ENCODE results near the gene SLC25A17. TPM values are rescaled to one million over a fixed set of nuclear protein-coding genes. Genes with fewer than 3 reads are reported as not detected.

Gene SLC25A17
- total RNA-seq, 4 donors from 2014 or later: 5.7 to 17.0 (median 12.2) TPM

GRCh38 chr22:40805699-40806203 lies 13.4 kb downstream of the SLC25A17 start:
- no peaks in the 10 kb centered on the region for H3K36me3 ChIP-seq
- ATAC-seq: no peak
- no peak for TF ChIP-seq CTCF (IDR thresholded peaks at IDR 0.05)
- no peak for TF ChIP-seq POLR2AphosphoS5 (IDR thresholded peaks at IDR 0.05)
- TF ChIP-seq EP300 (IDR thresholded peaks at IDR 0.05): no peak
- TF ChIP-seq POLR2A (IDR thresholded peaks at IDR 0.05): no peak
- WGBS, 2 donors (ENCODE audit: low coverage in 1 of 2): 96 to 100% methylated on average over 3 of the region's 3 CpGs
- H3K9me3 ChIP-seq: no peaks in the 10 kb centered on the region
- H3K27me3 ChIP-seq: no peaks in the 10 kb centered on the region
- H3K27ac ChIP-seq: no peak overlapping the region
- peaks cover 0 to 6% (median 0%) of the 10 kb centered on the region in 3 donors for H3K4me1 ChIP-seq
- no peak overlapping the region for H3K4me3 ChIP-seq

- H3K36me3 ChIP-seq: no peaks in the 10 kb centered on the region
- no peak overlapping the region for H3K4me3 ChIP-seq
- peaks cover 0 to 6% (median 0%) of the 10 kb centered on the region in 3 donors for H3K4me1 ChIP-seq
- ATAC-seq: no peak
- no peak overlapping the region for H3K27ac ChIP-seq
- no peaks in the 10 kb centered on the region for H3K9me3 ChIP-seq
- H3K27me3 ChIP-seq: no peaks in the 10 kb centered on the region
- no peak for TF ChIP-seq EP300 (IDR thresholded peaks at IDR 0.05)
- no peak for TF ChIP-seq POLR2AphosphoS5 (IDR thresholded peaks at IDR 0.05)
- no peak for TF ChIP-seq POLR2A (IDR thresholded peaks at IDR 0.05)
- TF ChIP-seq CTCF (IDR thresholded peaks at IDR 0.05): no peak
- 90 to 91% methylated on average over 2 to 4 of the region's 4 CpGs for WGBS, 2 donors (ENCODE audit: low coverage in 1 of 2)
These were observed 13.9 kb downstream of the SLC25A17 start for GRCh38 chr22:40805239-40805638.

- TF ChIP-seq EP300 (IDR thresholded peaks at IDR 0.05): no peak
- no peak for TF ChIP-seq POLR2AphosphoS5 (IDR thresholded peaks at IDR 0.05)
- TF ChIP-seq CTCF (IDR thresholded peaks at IDR 0.05): no peak
- no peak for TF ChIP-seq POLR2A (IDR thresholded peaks at IDR 0.05)
- 50 to 75% methylated on average over 1 of the region's 1 CpG for WGBS, 2 donors (ENCODE audit: low coverage in 1 of 2)
- no peak overlapping the region for H3K4me3 ChIP-seq
- H3K9me3 ChIP-seq: no peaks in the 10 kb centered on the region
- no peaks in the 10 kb centered on the region for H3K27me3 ChIP-seq
- peaks cover 0 to 1% (median 0%) of the 10 kb centered on the region in 3 donors for H3K4me1 ChIP-seq
- H3K27ac ChIP-seq: no peak overlapping the region
- H3K36me3 ChIP-seq: peaks cover 0 to under 1% of the 10 kb centered on the region in 2 donors
- ATAC-seq: no peak
These were observed 15.8 kb downstream of the SLC25A17 start for GRCh38 chr22:40803321-40803720.

- no peak for ATAC-seq
These were observed 20.1 kb downstream of the SLC25A17 start for GRCh38 chr22:40799008-40799407.

More at GRCh38 chr22:40799008-40799407, 20.1 kb downstream of the SLC25A17 start:
- Histone ChIP-seq H3K36me3 (peaks cover 0 to 37% of the 10 kb centered on the region in 2 donors), H3K9me3 (no peaks in the 10 kb centered on the region), H3K4me1 (no peaks in the 10 kb centered on the region), H3K4me3 (no peak overlapping the region), H3K27me3 (no peaks in the 10 kb centered on the region), H3K27ac (no peak overlapping the region)
- WGBS, 2 donors (ENCODE audit: low coverage in 1 of 2): 78 to 99% methylated on average over 3 of the region's 3 CpGs
- TF ChIP-seq POLR2AphosphoS5 (IDR thresholded peaks at IDR 0.05) (no peak), POLR2A (IDR thresholded peaks at IDR 0.05) (no peak), CTCF (IDR thresholded peaks at IDR 0.05) (no peak), EP300 (IDR thresholded peaks at IDR 0.05) (no peak)
